Colonic mucosa (tissue), 4 donors: ENCODE results near the gene LTA4H. TPM values are rescaled to one million over a fixed set of nuclear protein-coding genes. Genes with fewer than 3 reads are reported as not detected.

Source experiments
- DNase-seq: peaks from one replicate; pipeline ENCODE4 v3.0.0-alpha.2; 2020
- H3K27ac ChIP-seq: fragments of 200-600 bp; one replicate; pipeline ENCODE4 v1.8.0; 2021
- H3K27me3 ChIP-seq: fragments of 200-600 bp; one replicate; pipeline ENCODE4 v1.8.0; 2021
- H3K36me3 ChIP-seq: fragments of 200-600 bp; one replicate; pipeline ENCODE4 v1.8.0; 2021
- H3K4me1 ChIP-seq: fragments of 200-600 bp; one replicate; pipeline ENCODE4 v1.8.0; 2021; ENCODE audit warnings: mild to moderate bottlenecking
- H3K4me3 ChIP-seq: fragments of 200-600 bp; one replicate; pipeline ENCODE4 v1.8.0; 2021
- H3K9ac ChIP-seq, 2 donors: one replicate each; pipeline ENCODE4 v1.7.0; 2013; ENCODE audit warnings: control low read depth in 2 of 2, low read depth in 2 of 2, low read length in 2 of 2
- H3K9me3 ChIP-seq: fragments of 200-600 bp; one replicate; pipeline ENCODE4 v1.8.0; 2021
- CTCF ChIP-seq: fragments of 200-600 bp; IDR thresholded peaks from one replicate; pipeline ENCODE4 v1.8.0; 2022; ENCODE audit warnings: antibody characterized with exemption, mild to moderate bottlenecking
- intact Hi-C: fragments of 100-400 bp; cut with DNase I; formaldehyde crosslinking; loops from one replicate; pipeline ENCODE4 v1.14.1; 2022
- total RNA-seq, 2 donors: library from RNA; stranded (reverse); fragmentation: NEBNext Ultra II Directional in 1 of 2; extraction: Animal tissue kit (Norgen Biotek cat#: 25700) in 1 of 2; gene quantifications; one replicate each; pipeline ENCODE4 v1.2.1, GENCODE V29; 2021
- donor health status: healthy.
- donor health status: DM: no; HTN: no; CAD: no.
- donor health status: DM: no; HTN: no; CAD: no.

Gene LTA4H
- total RNA-seq, 2 donors from 2014 or later = 71.4 to 96.5 TPM

GRCh38 chr12:95997276-95997675, 38.1 kb downstream of the LTA4H start:
- Histone ChIP-seq H3K4me3 (no peak overlapping the region), H3K9me3 (no peaks in the 10 kb centered on the region), H3K4me1 (no peaks in the 10 kb centered on the region), H3K27me3 (no peaks in the 10 kb centered on the region), H3K27ac (no peak overlapping the region), H3K9ac (no peak overlapping the region), H3K36me3 (no peaks in the 10 kb centered on the region)
- TF ChIP-seq CTCF = no peak
- no peak for DNase-seq
- intact Hi-C loops = no loop called here

- no peaks in the 10 kb centered on the region for H3K4me1 ChIP-seq
- no peaks in the 10 kb centered on the region for H3K9me3 ChIP-seq
- H3K4me3 ChIP-seq = no peak within 1 kb of the TSS
- DNase-seq = peak; percentile 26
- no peaks in the 10 kb centered on the region for H3K27me3 ChIP-seq
- no peak for TF ChIP-seq CTCF
- no peak within 1 kb of the TSS for H3K9ac ChIP-seq
- H3K27ac ChIP-seq = no peak within 1 kb of the TSS
- no peaks in the 10 kb centered on the region for H3K36me3 ChIP-seq
- intact Hi-C loops = no loop called here
Measured at GRCh38 chr12:95996034-95996658, 39.2 kb downstream of the LTA4H start, which contains the start of gene HAL. HAL (minus strand) TSS chr12:95996344; CDS start chr12:95995910, 434 bp downstream.

- H3K27ac ChIP-seq = no peak overlapping the region
- TF ChIP-seq CTCF = no peak
Measured at GRCh38 chr12:95995238-95996031, 40.0 kb downstream of the LTA4H start.

GRCh38 chr12:95994476-95994875, 40.9 kb downstream of the LTA4H start:
- no peak overlapping the region for H3K4me3 ChIP-seq
- H3K27ac ChIP-seq = no peak overlapping the region
- no peaks in the 10 kb centered on the region for H3K9me3 ChIP-seq
- intact Hi-C loops = no loop called here
- H3K27me3 ChIP-seq = no peaks in the 10 kb centered on the region
- no peaks in the 10 kb centered on the region for H3K36me3 ChIP-seq
- H3K9ac ChIP-seq = no peak overlapping the region
- DNase-seq = no peak
- TF ChIP-seq CTCF = no peak
- no peaks in the 10 kb centered on the region for H3K4me1 ChIP-seq

More at GRCh38 chr12:95995238-95996031, 40.0 kb downstream of the LTA4H start:
- no peak for DNase-seq
- no peaks in the 10 kb centered on the region for H3K4me1 ChIP-seq
- no peaks in the 10 kb centered on the region for H3K36me3 ChIP-seq
- H3K9me3 ChIP-seq = no peaks in the 10 kb centered on the region
- intact Hi-C loops = no loop called here
- H3K4me3 ChIP-seq = no peak overlapping the region
- H3K27me3 ChIP-seq = no peaks in the 10 kb centered on the region
- no peak overlapping the region for H3K9ac ChIP-seq

- Histone ChIP-seq H3K36me3 (no peaks in the 10 kb centered on the region), H3K9ac (no peak overlapping the region), H3K9me3 (no peaks in the 10 kb centered on the region), H3K27me3 (no peaks in the 10 kb centered on the region), H3K27ac (no peak overlapping the region), H3K4me3 (no peak overlapping the region), H3K4me1 (no peaks in the 10 kb centered on the region)
- intact Hi-C loops = no loop called here
- TF ChIP-seq CTCF = no peak
- no peak for DNase-seq
Measured at GRCh38 chr12:95993907-95994306, 41.5 kb downstream of the LTA4H start.
